GM12878 (cell line): ENCODE measurements around the gene MYD88. TPM values are rescaled to one million over a fixed set of nuclear protein-coding genes. Genes with fewer than 3 reads are reported as not detected.

Experiments
- ATAC-seq: fragments of 200-7000 bp; cut with Tn5 transposase; 3 replicates; pipeline ENCODE4 v1.9.1; 2020; ENCODE audit warnings: mild to moderate bottlenecking, moderate library complexity
- BruUV-seq: library from RNA; stranded (reverse); fragments of 400-500 nt; replicated peaks from 2 replicates; lab custom pipeline; 2021; lab: Mats Ljungman, UMichigan
- CTCF ChIA-PET: fragments of 300-600 bp; sonication (Branson Sonifier 250); formaldehyde crosslinking; extraction: SDS; loops from one replicate; lab custom pipeline; 2021; ENCODE audit warnings: inconsistent platforms; lab: Yijun Ruan, JAX
- POLR2A ChIA-PET: fragments of 350-600 bp; formaldehyde crosslinking; extraction: SDS; loops from one replicate; lab custom pipeline; 2021; ENCODE audit warnings: inconsistent platforms; lab: Charles Lee
- RAD21 ChIA-PET: fragments of 300-600 bp; sonication (Branson Sonifier 250); formaldehyde crosslinking; loops from one replicate; lab custom pipeline; 2023; ENCODE audit warnings: antibody characterized with exemption; ENCODE audit not compliant: unreplicated experiment; lab: Charles Lee
- SMC1A ChIA-PET: fragments of 300-600 bp; sonication (Branson Sonifier 250); formaldehyde crosslinking; loops from one replicate; lab custom pipeline; 2023; ENCODE audit not compliant: unreplicated experiment, uncharacterized antibody; lab: Charles Lee
- DNase-seq: peaks from one replicate; pipeline ENCODE4 v3.0.0-alpha.2; 2011; ENCODE audit warnings: low read depth, low spot score
- FAIRE-seq: peaks from 3 replicates; lab custom pipeline; 2011; peaks lifted over from hg19 to GRCh38; lab: Jason Lieb, UNC
- H2AFZ ChIP-seq: 2 replicates; pipeline ENCODE4 v1.6.0; 2011; ENCODE audit warnings: low read depth, low read length, control low read depth; ENCODE audit not compliant: control insufficient read depth
- H3K27ac ChIP-seq: 2 replicates; pipeline ENCODE4 v1.5.1; 2011; ENCODE audit warnings: control low read depth; ENCODE audit not compliant: control insufficient read depth, insufficient read depth
- H3K27me3 ChIP-seq, 2 experiments: replicated peaks in 1 of 2; 2 replicates each; pipeline versions ENCODE4 v1.6.0 to v1.6.1; 2011; ENCODE audit warnings: low read length in 1 of 2; ENCODE audit not compliant: control insufficient read depth in 2 of 2, insufficient read depth in 2 of 2
- H3K36me3 ChIP-seq, 2 experiments: 2 replicates each; pipeline ENCODE4 v1.5.1; 2011; ENCODE audit warnings: low read length in 1 of 2; ENCODE audit not compliant: control insufficient read depth in 2 of 2, insufficient read depth in 2 of 2
- H3K4me1 ChIP-seq: 2 replicates; pipeline ENCODE4 v1.6.1; 2011; ENCODE audit warnings: mild to moderate bottlenecking, low read length, moderate library complexity, mixed read lengths; ENCODE audit not compliant: control insufficient read depth, insufficient read depth
- H3K4me2 ChIP-seq: 2 replicates; pipeline ENCODE4 v1.6.0; 2011; ENCODE audit warnings: control low read depth; ENCODE audit not compliant: control insufficient read depth, insufficient read depth
- H3K4me3 ChIP-seq: fragments of 200-600 bp; sonication (generic); 2 replicates; pipeline ENCODE4 v1.5.1; 2016
- H3K79me2 ChIP-seq: 2 replicates; pipeline ENCODE4 v1.6.0; 2011; ENCODE audit warnings: low read length; ENCODE audit not compliant: control insufficient read depth, insufficient read depth
- H3K9ac ChIP-seq: 2 replicates; pipeline ENCODE4 v1.8.0; 2011; ENCODE audit warnings: low read length, control low read depth, mixed read lengths; ENCODE audit not compliant: control insufficient read depth, insufficient read depth
- H3K9me3 ChIP-seq: replicated peaks from 3 replicates; pipeline ENCODE4 v1.5.1; 2011; ENCODE audit warnings: mild to moderate bottlenecking, low read length; ENCODE audit not compliant: control insufficient read depth, insufficient read depth
- H4K20me1 ChIP-seq: 2 replicates; pipeline ENCODE4 v1.6.0; 2011; ENCODE audit not compliant: control insufficient read depth, insufficient read depth
- ASH2L ChIP-seq: fragments of 300-600, 200-600 bp; sonication (generic); IDR thresholded peaks from 2 replicates; pipeline ENCODE4 v1.6.1; 2017; ENCODE audit warnings: low read depth, mild to moderate bottlenecking, borderline replicate concordance
- CBX5 ChIP-seq: sonication (generic); IDR thresholded peaks from 2 replicates; pipeline ENCODE4 v1.6.1; 2016; ENCODE audit warnings: low read depth, moderate library complexity, mild to moderate bottlenecking, inconsistent platforms
- CEBPB ChIP-seq, 2 experiments: fragments of 150-350 bp in 1 of 2; IDR thresholded peaks; 2 replicates each; pipeline ENCODE4 v1.6.1; 2012 to 2014; ENCODE audit warnings: low read depth in 2 of 2, low read length in 2 of 2, borderline replicate concordance in 1 of 2, inconsistent platforms in 1 of 2
- CREB1 ChIP-seq: IDR thresholded peaks from 2 replicates; pipeline ENCODE4 v1.6.1; 2012; ENCODE audit warnings: low read depth, mild to moderate bottlenecking, inconsistent platforms
- FOS ChIP-seq: IDR thresholded peaks from 3 replicates; pipeline ENCODE4 v1.6.1; 2011; ENCODE audit warnings: borderline replicate concordance; ENCODE audit not compliant: insufficient read length; ENCODE audit errors: extremely low read depth
- GATAD2B ChIP-seq: fragments of 450-650 bp; conservative IDR thresholded peaks from 2 replicates; pipeline ENCODE4 v1.6.1; 2017; ENCODE audit warnings: low read depth, mild to moderate bottlenecking, moderate library complexity
- HDAC2 ChIP-seq: fragments of 200-600 bp; sonication (generic); IDR thresholded peaks from 2 replicates; pipeline ENCODE4 v1.6.1; 2017
- JUND ChIP-seq: IDR thresholded peaks from 2 replicates; pipeline ENCODE4 v1.6.1; 2012; ENCODE audit warnings: low read depth, mild to moderate bottlenecking, low read length, improper control_type of control experiment, moderate library complexity
- TAF1 ChIP-seq: IDR thresholded peaks from 2 replicates; pipeline ENCODE4 v1.6.1; 2011; ENCODE audit warnings: mild to moderate bottlenecking, low read depth, low read length, borderline replicate concordance
- ZSCAN29 ChIP-seq: fragments of 450-650 bp; IDR thresholded peaks from 2 replicates; pipeline ENCODE4 v1.6.1; 2017; ENCODE audit warnings: mild to moderate bottlenecking, moderate library complexity
- WGBS: methylation state at CpG from one replicate; pipeline ENCODE4 v1.1.6; 2016; ENCODE audit warnings: low lambda C conversion rate; ENCODE audit not compliant: insufficient replicate concordance, insufficient coverage; ENCODE audit errors: missing lambda C conversion rate; 5-methylcytosine and 5-hydroxymethylcytosine counted together
- in situ Hi-C: fragments of 300-500 bp; cut with MboI; formaldehyde crosslinking; loops from 9 replicates; pipeline ENCODE4 v1.14.3; 2018; ENCODE audit warnings: mixed read lengths
- intact Hi-C: fragments of 100-400 bp; cut with micrococcal nuclease; formaldehyde crosslinking; loops from one replicate; pipeline ENCODE4 v1.14.2; 2022; ENCODE audit not compliant: unreplicated experiment
- polyA plus RNA-seq, 11 experiments: library from polyadenylated mRNA; depleted of rRNA in 4 of 11; unstranded in 6 of 11; stranded (reverse) in 5 of 11; fragments of >200 nt; fragmentation: Nextera tagmentation in 4 of 11; fragmentation: Illumina TruSeq in 1 of 11; extraction: Ambion mirVana in 4 of 11; extraction: Trizol in 1 of 11; gene quantifications; 1 replicate in 1 of 11; 2 replicates in 10 of 11; pipeline versions ENCODE4 v1.2.1 to v1.2.3, GENCODE V29; 2011 to 2016; ENCODE audit warnings: inconsistent platforms in 2 of 11, missing spikeins in 2 of 11, low read depth in 1 of 11
- total RNA-seq, 4 experiments: library from RNA; depleted of rRNA in 3 of 4; stranded (reverse); fragments of >200 nt in 3 of 4; fragmentation: Illumina TruSeq in 1 of 4; extraction: Trizol in 1 of 4; gene quantifications; 2 replicates each; pipeline versions ENCODE4 v1.2.1 to v1.2.3, GENCODE V29; 2013 to 2021
- TF ChIP-seq, protein P1 (sequence below): fragments of 450-650 bp; IDR thresholded peaks from 2 replicates; pipeline ENCODE4 v1.6.1; 2018; ENCODE audit warnings: borderline replicate concordance, mild to moderate bottlenecking; ENCODE audit not compliant: partially characterized antibody
- TF ChIP-seq, protein P2 (sequence below): fragments of 450-650 bp; formaldehyde crosslinking; IDR thresholded peaks from 2 replicates; pipeline ENCODE4 v1.4.0; 2022; ENCODE audit warnings: mild to moderate bottlenecking, moderate library complexity
- TF ChIP-seq, protein P3 (sequence below): IDR thresholded peaks from 2 replicates; pipeline ENCODE4 v1.6.1; 2011; ENCODE audit warnings: low read depth, low read length, improper control_type of control experiment, borderline replicate concordance
- TF ChIP-seq, protein P4 (sequence below): fragments of 450-650 bp; IDR thresholded peaks from 2 replicates; pipeline ENCODE4 v1.6.1; 2017; ENCODE audit warnings: mild to moderate bottlenecking, low read depth, inconsistent platforms; ENCODE audit not compliant: poor library complexity, severe bottlenecking
- TF ChIP-seq, protein P5 (sequence below): IDR thresholded peaks from 2 replicates; pipeline ENCODE4 v1.6.1; 2011; ENCODE audit warnings: borderline replicate concordance, low read depth, mild to moderate bottlenecking, moderate library complexity, mixed read lengths, low read length; ENCODE audit not compliant: insufficient read depth; ENCODE audit errors: extremely low read length

MYD88 gene
- total and polyA plus RNA-seq, 10 of the 15 experiments (the other 5 are each of a cell fraction or from before 2014, with no cell fraction given) = 5.5 to 84.8 (median 67.5) TPM

DNA sequence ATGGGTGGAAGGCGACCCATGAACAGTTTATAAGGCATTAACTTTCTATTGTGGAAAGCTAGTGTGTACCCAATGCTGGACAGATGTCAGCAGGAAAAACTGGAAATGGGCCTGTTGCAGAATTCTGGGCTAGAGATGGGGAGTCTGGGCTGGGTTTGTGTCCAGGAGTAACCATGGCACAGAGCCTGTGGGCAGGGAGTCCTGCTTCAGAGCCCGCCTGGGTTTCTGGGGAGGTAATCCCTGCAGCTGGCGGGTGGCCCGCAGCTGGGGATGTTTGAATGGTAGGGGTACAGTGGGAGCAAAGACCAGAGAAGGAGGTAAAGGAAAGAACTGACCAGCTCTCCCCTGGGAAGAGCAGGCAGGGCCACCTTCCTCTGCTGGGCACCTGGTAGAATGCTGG lies 27.3 kb upstream of the MYD88 start:
- no peaks in the 10 kb centered on the region for H3K9me3 ChIP-seq
- intact Hi-C loops = no loop called here
- TF ChIP-seq FOS = no peak
- TF ChIP-seq HDAC2 = no peak
- no peak for TF ChIP-seq CBX5
- TF ChIP-seq, protein P1, sequence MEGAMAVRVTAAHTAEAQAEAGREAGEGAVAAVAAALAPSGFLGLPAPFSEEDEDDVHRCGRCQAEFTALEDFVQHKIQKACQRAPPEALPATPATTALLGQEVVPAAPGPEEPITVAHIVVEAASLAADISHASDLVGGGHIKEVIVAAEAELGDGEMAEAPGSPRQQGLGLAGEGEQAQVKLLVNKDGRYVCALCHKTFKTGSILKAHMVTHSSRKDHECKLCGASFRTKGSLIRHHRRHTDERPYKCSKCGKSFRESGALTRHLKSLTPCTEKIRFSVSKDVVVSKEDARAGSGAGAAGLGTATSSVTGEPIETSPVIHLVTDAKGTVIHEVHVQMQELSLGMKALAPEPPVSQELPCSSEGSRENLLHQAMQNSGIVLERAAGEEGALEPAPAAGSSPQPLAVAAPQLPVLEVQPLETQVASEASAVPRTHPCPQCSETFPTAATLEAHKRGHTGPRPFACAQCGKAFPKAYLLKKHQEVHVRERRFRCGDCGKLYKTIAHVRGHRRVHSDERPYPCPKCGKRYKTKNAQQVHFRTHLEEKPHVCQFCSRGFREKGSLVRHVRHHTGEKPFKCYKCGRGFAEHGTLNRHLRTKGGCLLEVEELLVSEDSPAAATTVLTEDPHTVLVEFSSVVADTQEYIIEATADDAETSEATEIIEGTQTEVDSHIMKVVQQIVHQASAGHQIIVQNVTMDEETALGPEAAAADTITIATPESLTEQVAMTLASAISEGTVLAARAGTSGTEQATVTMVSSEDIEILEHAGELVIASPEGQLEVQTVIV = no peak
- TF ChIP-seq, protein P2, sequence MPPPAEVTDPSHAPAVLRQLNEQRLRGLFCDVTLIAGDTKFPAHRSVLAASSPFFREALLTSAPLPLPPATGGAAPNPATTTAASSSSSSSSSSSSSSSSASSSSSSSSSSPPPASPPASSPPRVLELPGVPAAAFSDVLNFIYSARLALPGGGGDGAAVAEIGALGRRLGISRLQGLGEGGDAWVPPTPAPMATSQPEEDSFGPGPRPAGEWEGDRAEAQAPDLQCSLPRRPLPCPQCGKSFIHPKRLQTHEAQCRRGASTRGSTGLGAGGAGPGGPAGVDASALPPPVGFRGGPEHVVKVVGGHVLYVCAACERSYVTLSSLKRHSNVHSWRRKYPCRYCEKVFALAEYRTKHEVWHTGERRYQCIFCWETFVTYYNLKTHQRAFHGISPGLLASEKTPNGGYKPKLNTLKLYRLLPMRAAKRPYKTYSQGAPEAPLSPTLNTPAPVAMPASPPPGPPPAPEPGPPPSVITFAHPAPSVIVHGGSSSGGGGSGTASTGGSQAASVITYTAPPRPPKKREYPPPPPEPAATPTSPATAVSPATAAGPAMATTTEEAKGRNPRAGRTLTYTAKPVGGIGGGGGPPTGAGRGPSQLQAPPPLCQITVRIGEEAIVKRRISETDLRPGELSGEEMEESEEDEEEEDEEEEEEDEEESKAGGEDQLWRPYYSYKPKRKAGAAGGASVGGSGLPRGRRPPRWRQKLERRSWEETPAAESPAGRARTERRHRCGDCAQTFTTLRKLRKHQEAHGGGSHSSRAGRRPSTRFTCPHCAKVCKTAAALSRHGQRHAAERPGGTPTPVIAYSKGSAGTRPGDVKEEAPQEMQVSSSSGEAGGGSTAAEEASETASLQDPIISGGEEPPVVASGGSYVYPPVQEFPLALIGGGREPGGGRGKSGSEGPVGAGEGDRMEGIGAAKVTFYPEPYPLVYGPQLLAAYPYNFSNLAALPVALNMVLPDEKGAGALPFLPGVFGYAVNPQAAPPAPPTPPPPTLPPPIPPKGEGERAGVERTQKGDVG (CRISPR knock-in tag) = no peak
- TF ChIP-seq CREB1 = no peak
- no peak for TF ChIP-seq JUND
- TF ChIP-seq GATAD2B = no peak
- TF ChIP-seq CEBPB (IDR thresholded peaks at IDR 0.05; ENCODE audit: borderline replicate concordance in 1 of 2, low read depth in 2 of 2, low read length in 2 of 2) = no peak
- TF ChIP-seq, protein P3, sequence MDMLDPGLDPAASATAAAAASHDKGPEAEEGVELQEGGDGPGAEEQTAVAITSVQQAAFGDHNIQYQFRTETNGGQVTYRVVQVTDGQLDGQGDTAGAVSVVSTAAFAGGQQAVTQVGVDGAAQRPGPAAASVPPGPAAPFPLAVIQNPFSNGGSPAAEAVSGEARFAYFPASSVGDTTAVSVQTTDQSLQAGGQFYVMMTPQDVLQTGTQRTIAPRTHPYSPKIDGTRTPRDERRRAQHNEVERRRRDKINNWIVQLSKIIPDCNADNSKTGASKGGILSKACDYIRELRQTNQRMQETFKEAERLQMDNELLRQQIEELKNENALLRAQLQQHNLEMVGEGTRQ = no peak
- TF ChIP-seq ZSCAN29 = no peak
- no peak for TF ChIP-seq ASH2L
- TF ChIP-seq TAF1 = no peak
- TF ChIP-seq, protein P4, sequence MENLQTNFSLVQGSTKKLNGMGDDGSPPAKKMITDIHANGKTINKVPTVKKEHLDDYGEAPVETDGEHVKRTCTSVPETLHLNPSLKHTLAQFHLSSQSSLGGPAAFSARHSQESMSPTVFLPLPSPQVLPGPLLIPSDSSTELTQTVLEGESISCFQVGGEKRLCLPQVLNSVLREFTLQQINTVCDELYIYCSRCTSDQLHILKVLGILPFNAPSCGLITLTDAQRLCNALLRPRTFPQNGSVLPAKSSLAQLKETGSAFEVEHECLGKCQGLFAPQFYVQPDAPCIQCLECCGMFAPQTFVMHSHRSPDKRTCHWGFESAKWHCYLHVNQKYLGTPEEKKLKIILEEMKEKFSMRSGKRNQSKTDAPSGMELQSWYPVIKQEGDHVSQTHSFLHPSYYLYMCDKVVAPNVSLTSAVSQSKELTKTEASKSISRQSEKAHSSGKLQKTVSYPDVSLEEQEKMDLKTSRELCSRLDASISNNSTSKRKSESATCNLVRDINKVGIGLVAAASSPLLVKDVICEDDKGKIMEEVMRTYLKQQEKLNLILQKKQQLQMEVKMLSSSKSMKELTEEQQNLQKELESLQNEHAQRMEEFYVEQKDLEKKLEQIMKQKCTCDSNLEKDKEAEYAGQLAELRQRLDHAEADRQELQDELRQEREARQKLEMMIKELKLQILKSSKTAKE = no peak
- TF ChIP-seq, protein P5, sequence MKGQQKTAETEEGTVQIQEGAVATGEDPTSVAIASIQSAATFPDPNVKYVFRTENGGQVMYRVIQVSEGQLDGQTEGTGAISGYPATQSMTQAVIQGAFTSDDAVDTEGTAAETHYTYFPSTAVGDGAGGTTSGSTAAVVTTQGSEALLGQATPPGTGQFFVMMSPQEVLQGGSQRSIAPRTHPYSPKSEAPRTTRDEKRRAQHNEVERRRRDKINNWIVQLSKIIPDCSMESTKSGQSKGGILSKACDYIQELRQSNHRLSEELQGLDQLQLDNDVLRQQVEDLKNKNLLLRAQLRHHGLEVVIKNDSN = no peak
- TF ChIP-seq, all 136 proteins: peak for 0
- H3K4me3 ChIP-seq = no peak overlapping the region
- no peak overlapping the region for H3K9ac ChIP-seq
- CTCF ChIA-PET = no interaction called here
- H3K4me1 ChIP-seq = peaks cover 6% of the 10 kb centered on the region; the same call in 1 of the 2 replicates
- no peaks in the 10 kb centered on the region for H3K36me3 ChIP-seq
- DNase-seq (no peak), ATAC-seq (no peak), FAIRE-seq (no peak)
- H4K20me1 ChIP-seq = no peaks in the 10 kb centered on the region
- SMC1A ChIA-PET = no interaction called here
- no peak overlapping the region for H2AFZ ChIP-seq
- H3K4me2 ChIP-seq = no peak overlapping the region
- no peaks in the 10 kb centered on the region for H3K79me2 ChIP-seq
- in situ Hi-C loops = no loop called here
- H3K27me3 ChIP-seq = no peaks in the 10 kb centered on the region; a peak in 1 of 4 replicates
- RAD21 ChIA-PET = no interaction called here
- WGBS = 46% methylated on average over 4 of the region's 4 CpGs
- no TSS peak for BruUV-seq
- no peak overlapping the region for H3K27ac ChIP-seq
- POLR2A ChIA-PET = no interaction called here
